Stomach (tissue), 4 donors: Measurements from ENCODE around the gene PDLIM4.

ENCODE experiments used
- EP300 ChIP-seq: sonication (generic); formaldehyde crosslinking; IDR thresholded peaks from one replicate; pipeline ENCODE4 v1.6.1; 2017; ENCODE audit warnings: antibody characterized with exemption
- POLR2A ChIP-seq, 4 donors: fragments of 450-650 bp; IDR thresholded peaks; one replicate each; pipeline ENCODE4 v1.6.1; 2016; ENCODE audit warnings: antibody characterized with exemption in 4 of 4, control low read depth in 2 of 4, mild to moderate bottlenecking in 1 of 4, moderate library complexity in 1 of 4
- POLR2AphosphoS5 ChIP-seq, 3 donors: sonication (generic); formaldehyde crosslinking; IDR thresholded peaks; one replicate each; pipeline ENCODE4 v1.6.1; 2016; ENCODE audit warnings: antibody characterized with exemption in 3 of 3
- TF ChIP-seq, protein P1 (sequence below), 7 experiments: fragments of 450-650 bp in 4 of 7; fragments of 200-600 bp in 3 of 7; sonication (generic) in 3 of 7; IDR thresholded peaks; one replicate each; pipeline ENCODE4 v1.5.1; 2016 to 2019; ENCODE audit warnings: antibody characterized with exemption in 7 of 7, control low read depth in 2 of 7, mild to moderate bottlenecking in 1 of 7

DNA sequence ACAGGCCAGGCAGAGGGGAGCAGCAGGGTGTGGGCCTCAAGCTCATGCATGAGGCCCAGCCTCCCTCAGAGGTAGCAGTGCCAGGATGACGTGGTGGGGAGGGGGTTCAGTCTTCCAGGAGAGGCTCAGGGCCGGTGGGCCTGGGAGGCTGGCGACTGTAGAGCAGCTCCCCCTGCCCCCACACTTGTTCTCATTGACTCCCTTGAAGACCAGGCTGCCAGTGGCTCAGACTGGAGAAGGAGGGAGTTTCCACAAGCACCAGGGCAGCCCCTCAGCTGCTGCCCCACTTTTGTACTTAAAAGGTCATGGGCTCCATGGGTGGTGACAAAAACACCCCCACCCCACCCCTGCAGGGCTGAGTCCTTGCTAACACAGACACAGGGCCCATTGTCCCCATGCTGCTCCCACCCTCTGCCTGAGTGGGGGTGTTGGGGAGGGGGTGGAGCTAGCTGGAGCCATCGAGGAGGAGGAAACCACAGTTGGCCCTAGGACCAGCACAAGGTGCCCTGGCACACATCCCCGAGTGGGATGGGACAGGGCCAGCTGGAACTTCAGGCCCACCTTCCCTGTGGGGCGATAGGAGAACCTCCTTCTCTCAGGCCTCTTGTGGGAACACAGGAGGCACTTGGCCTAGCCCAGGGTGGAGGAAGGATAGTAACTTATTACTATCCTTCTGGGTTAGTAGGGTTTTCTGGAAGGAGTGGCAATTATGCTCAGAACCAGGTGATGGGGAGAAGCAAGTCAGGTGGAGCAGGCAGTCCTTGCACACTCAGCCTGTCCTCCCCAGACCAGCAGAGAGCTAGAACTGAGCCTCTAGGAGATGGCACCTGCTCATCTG, 10.7 kb downstream of the PDLIM4 start:
- TF ChIP-seq POLR2A (IDR thresholded peaks at IDR 0.05): no peak
- TF ChIP-seq, protein P1, sequence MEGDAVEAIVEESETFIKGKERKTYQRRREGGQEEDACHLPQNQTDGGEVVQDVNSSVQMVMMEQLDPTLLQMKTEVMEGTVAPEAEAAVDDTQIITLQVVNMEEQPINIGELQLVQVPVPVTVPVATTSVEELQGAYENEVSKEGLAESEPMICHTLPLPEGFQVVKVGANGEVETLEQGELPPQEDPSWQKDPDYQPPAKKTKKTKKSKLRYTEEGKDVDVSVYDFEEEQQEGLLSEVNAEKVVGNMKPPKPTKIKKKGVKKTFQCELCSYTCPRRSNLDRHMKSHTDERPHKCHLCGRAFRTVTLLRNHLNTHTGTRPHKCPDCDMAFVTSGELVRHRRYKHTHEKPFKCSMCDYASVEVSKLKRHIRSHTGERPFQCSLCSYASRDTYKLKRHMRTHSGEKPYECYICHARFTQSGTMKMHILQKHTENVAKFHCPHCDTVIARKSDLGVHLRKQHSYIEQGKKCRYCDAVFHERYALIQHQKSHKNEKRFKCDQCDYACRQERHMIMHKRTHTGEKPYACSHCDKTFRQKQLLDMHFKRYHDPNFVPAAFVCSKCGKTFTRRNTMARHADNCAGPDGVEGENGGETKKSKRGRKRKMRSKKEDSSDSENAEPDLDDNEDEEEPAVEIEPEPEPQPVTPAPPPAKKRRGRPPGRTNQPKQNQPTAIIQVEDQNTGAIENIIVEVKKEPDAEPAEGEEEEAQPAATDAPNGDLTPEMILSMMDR (IDR thresholded peaks at IDR 0.05): no peak
- no peak for TF ChIP-seq POLR2AphosphoS5 (IDR thresholded peaks at IDR 0.05)
- TF ChIP-seq EP300: no peak
